Stimulated activated CD4-positive, alpha-beta T cell treated with anti-CD3 and anti-CD28 coated beads, Interleukin-2, amount 100 ng/mL, for 24 hours (primary cell): ENCODE data around the gene PYDC1.
"Not testable (repeated sequence)": the region's sequence is repeated elsewhere in the genome, so short reads cannot be mapped to it uniquely, and the experiment has no call there.

ENCODE experiments used
- DNase-seq, 2 donors: peaks; one replicate each; pipeline ENCODE4 v3.0.0-alpha.2; 2020

The PYDC1 gene

DNA sequence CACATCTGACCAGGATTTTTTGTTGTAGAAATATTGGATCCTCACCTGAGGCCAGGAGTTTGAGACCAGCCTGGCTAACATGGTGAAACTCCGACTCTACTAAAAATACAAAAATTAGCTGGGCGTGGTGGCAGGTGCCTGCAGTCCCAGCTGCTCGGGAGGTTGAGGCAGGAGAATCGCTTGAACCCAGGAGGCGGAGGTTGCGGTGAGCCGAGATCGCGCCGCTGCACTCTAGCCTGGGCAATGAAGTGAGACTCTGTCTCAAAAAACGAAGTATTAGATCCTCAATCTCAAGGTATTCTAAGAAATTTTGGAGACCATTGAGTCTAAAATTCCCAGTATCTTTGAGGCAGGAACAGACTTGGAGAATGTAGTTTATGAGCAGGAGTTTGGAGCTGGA, 21.1 kb downstream of the PYDC1 start:
- not testable (repeated sequence) for DNase-seq

DNA sequence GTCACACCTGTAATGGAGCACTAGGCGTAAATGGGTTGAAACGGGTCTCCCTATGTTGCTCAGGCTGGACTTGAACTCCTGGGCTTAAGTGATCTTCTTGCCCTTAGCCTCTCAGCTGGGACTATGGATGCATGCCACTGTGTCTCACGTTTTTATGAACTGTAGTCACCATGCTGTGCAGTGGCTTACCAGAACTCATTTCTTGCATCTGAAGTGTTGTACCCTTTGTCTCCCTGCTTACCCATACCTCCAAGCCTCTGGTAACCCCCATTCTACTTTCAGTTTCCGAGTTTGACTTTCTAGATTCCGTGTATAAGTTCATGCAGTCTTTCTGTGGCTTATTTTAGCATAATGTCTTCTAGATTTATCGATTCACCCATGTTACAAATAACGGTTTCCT, 22.0 kb downstream of the PYDC1 start:
- DNase-seq: no peak

DNA sequence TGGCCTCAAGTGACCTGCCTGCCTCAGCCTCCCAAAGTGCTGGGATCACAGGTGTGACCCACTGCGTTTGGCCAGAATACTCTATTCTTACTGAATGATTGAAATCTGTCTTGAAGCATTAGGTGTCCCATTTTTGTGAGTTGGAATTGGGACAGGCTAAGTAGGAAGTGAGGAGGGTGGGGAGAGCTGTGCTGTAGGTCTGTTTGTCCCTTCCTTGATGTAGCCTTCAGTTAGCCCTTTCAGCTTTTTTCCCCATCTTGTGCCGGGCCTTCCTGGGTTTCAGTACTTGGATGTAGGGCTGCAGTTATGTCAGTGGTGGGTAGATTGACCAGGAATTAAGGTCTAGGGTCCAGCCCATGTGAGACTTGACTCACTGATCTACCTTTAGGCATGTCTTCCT, 23.1 kb downstream of the PYDC1 start:
- no peak for DNase-seq

DNA sequence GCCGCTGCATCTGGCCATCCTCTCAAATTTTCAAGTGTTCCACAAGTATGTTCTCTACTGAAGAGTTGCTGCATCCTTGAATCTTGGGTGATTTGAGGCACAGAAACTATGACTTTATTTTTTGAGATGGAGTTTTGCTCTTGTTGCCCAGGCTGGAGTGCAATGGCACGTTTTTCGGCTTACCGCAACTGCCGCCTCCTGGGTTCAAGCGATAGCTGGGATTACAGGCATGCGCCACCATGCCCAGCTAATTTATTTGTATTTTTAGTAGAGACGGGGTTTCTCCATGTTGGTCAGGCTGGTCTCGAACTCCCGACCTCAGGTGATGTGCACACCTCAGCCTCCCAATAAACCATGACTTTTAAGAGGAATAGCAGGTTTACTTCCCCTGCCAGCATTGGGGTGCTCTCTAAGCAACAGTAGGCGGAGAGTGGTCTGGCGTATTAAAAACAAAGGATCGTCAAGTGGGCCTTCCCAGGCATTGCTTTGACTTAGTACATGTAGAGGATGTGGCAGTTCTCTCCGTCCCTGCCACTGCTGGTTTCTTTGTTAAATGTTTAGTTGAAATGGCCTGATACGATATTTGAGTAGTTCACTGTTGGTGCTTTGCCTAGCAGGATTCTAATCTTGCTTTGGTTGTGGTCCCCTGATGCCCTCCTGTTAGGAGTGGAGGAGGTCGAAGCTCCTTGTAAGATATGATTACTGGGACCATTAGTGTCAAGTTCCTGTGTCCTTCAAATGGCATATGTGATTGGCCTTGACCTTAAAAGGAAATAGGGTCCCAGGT, 23.9 kb downstream of the PYDC1 start:
- no peak for DNase-seq

DNA sequence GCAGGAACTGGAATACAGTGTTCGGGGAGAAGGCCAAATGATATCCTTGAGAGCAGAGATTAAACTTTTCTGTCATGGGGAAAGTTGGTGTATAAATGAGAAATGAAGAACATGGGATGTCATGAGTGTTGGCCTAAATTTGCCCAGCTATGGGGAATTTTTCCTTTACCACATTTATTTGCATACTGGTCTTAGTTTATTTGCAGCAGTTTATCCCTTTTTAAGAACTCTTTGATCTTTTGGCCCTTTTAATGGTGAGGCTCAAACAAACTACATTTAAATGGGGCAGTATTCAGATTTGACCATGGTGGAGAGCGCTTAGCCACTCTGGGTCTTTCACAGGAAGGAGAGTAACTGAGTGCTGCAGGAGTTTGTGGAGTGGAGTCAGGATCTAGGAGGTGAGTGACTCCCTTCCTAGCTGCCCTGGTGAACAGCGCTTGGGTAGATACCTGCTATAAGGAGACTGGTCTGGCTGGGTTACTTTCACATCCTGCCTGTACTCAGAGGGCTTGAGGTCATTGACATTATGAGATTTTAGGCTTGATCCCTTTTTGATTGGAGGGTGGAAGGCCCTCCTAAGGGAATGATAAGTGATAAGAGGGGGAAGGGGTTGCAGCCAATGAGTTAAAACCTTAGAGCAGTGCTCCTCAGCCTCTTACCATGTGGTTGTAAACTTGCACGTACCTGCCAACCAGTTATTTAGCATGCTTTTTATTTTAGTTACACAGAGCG, 25.1 kb downstream of the PYDC1 start:
- DNase-seq: no peak

DNA sequence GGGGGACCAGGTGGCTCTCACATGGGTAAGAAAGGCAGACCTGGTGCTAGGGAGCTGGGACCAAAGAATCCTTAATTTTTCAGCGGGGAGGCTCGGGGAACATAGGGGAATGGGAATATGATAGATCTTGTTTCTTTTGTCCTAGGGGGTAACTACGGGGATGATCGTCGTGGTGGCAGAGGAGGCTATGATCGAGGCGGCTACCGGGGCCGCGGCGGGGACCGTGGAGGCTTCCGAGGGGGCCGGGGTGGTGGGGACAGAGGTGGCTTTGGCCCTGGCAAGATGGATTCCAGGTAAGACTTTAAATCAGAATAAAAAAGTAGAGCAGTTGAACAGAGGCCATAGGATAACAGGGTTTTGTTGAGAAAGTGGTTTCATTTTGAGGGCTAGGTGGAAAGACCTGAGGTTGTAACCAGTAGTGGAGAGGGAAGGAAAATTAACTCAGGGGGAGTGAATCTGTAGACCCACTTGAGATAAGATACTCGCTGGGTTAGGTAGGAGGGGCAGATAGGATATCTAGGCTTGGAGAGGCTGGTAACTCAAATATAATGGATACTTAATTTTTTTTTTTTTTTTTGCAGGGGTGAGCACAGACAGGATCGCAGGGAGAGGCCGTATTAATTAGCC, 26.0 kb downstream of the PYDC1 start:
- no peak for DNase-seq

DNA sequence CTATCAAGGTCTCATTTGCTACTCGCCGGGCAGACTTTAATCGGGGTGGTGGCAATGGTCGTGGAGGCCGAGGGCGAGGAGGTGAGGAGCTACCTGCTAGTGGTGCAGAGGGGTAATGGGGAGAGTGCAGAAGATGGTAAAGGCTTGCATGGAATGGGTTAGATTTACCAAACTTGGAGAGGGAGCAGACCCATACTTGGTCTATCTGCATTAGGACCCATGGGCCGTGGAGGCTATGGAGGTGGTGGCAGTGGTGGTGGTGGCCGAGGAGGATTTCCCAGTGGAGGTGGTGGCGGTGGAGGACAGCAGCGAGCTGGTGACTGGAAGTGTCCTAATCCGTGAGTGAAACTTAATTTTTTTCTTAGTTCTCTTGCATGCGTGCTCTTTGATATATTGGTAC, 26.9 kb downstream of the PYDC1 start:
- DNase-seq: no peak

DNA sequence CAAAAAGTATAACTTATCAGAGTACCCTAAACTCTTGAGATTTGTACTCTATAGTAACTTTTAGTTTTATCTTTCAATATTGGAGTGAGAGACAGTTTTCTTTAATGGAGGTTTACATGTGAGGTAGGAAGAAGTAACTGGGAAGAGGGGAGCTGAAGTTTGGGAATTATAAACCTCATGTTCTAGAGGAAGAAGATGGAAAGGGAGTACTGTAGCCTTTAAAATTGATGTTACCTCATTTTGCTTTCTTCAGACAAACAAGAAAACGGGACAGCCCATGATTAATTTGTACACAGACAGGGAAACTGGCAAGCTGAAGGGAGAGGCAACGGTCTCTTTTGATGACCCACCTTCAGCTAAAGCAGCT, 27.5 kb downstream of the PYDC1 start:
- no peak for DNase-seq

DNA sequence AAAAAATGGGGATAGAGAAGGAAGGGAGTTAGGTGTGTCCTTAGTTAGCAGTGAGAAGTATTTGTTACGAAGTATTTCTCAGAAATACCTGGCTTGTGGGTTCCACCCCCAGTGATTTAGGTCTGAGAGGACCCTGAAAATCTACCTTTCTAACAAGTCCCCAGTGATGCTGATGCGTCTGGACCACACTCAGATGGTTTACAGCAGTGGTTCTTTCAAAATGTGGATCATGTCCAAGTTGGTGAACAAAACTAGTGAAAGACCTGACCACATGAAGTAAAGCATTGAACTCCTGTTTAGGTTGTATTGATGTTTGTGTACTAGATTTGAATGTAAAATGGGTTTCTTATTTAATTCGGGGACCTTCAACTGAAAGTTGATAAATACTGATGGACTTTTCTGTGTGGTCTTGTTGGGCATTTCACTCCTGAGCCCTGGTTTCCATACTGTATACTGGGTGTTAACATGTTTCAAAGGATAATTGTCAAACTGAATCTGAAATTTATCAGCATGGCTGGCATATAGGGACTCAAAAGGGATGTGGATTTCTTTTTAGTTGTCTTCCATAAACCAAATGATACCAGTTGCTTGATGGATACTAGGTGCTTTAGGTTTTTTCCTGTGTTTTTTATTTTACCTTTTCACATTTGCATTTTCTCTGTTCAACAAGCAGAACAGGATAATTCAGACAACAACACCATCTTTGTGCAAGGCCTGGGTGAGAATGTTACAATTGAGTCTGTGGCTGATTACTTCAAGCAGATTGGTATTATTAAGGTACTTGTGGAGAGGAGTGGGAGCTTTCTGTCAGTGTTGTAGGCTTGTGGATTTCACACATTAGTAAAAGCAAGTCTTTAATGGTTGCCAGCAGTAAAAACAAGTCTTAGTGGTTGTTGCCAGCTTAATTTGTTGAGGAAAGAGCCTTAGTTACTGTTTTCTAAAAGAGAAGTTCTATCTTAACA, 28.2 kb downstream of the PYDC1 start:
- DNase-seq: no peak

DNA sequence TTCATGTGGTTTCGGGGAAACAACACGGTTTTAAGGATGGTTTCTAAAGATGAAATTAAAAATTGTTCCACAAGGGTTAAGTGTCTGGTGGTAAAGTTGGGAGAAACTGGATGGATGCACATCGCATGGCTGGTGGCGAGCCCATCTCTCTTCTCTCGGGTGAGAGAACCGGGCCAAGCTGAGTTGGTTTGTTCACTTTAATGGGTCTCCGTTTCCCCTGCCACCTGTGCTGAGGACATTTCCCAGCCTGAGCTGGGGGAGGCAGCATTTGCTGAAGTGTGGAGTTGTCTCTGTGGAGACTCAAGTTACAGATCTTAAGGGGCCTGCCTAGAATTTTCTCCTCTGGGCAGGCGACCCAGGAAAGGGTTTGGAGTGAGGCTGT, 29.1 kb downstream of the PYDC1 start:
- DNase-seq: no peak

DNA sequence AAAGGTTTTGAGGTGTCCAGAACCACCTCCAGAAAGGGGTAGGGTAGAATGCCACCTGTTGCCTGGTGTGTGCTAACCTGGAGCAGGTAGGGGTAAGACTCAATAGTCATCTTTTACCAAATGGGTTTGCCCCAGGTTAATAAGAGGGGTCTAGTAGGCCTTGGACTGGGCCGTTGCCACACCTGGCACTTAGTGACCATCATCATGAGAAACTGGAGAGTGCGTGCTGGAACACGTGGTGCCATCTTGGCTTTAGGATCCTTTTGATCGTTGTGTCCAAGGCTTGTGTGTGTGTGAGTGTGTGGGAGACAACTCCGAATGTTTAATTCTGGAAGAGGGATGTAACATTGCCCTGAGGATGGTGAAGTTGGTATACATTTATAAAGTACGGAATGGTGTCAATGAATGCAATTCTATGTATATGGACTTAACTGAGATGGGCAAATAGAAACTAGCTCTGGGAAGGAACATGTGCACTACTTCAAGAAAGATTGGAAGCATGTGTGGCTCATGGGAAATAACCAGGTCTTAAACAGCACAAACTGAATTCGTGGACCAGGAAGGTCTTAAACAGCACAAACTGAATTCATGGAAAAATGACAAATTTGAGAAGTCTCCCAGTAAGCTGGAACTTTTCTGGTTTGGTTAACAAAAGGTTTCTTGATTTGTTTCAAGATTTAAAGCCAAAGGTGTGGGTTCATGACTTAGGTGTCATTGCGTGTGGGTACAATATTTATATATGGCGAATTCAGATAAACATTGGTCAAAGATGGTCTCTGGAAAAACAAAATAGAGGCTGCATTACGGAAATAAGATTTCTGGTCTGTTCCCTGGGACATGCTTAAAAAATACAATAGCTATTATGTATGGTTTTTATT, 29.8 kb downstream of the PYDC1 start:
- DNase-seq: no peak

DNA sequence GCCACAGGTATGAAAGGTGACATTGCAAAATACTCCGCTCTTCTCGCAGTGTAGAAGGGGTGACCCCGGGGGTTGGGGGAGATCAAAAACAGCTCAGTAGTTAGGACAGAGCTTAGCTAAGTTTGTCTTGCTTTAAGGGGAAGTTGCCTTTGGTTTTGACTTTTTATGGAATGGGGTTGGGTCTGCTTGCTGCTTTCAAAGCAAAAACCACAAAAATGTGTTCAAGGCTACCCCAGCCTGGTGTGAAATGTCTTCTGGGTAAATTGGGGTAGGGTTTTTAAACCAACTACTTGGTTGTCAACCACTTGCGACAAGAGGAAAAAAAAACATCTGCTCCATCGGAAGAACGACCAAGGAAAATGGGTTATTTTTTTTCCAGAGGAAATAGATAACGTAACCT, 30.8 kb downstream of the PYDC1 start:
- DNase-seq: no peak

DNA sequence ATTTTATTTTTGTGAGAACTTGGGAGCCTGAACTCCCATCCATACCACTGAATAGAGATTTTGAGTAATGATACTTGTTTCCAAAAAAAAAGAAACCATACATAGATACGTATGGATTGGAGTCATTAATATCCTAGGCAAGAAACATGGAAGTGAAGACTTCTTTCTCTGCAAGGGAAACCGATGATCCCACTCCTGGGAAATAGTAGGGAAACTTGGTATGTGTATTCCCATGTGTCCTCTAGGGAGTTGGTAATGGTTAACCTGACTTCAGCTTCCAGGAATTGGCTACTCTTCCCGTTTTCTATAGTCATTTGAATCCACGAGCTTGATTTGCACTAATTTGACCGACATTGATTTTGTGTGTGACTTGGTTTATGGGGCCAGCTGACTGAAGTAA, 31.6 kb downstream of the PYDC1 start:
- DNase-seq: no peak

DNA sequence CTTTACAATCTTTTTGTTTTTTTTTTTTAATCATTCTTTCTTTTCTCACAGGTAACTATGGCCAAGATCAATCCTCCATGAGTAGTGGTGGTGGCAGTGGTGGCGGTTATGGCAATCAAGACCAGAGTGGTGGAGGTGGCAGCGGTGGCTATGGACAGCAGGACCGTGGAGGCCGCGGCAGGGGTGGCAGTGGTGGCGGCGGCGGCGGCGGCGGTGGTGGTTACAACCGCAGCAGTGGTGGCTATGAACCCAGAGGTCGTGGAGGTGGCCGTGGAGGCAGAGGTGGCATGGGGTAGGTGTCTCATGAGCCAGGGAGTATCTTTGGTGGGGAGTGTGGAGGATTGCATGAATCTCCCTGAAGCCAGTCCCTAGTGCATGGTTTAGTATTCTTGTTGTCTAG, 32.0 kb downstream of the PYDC1 start:
- no peak for DNase-seq

DNA sequence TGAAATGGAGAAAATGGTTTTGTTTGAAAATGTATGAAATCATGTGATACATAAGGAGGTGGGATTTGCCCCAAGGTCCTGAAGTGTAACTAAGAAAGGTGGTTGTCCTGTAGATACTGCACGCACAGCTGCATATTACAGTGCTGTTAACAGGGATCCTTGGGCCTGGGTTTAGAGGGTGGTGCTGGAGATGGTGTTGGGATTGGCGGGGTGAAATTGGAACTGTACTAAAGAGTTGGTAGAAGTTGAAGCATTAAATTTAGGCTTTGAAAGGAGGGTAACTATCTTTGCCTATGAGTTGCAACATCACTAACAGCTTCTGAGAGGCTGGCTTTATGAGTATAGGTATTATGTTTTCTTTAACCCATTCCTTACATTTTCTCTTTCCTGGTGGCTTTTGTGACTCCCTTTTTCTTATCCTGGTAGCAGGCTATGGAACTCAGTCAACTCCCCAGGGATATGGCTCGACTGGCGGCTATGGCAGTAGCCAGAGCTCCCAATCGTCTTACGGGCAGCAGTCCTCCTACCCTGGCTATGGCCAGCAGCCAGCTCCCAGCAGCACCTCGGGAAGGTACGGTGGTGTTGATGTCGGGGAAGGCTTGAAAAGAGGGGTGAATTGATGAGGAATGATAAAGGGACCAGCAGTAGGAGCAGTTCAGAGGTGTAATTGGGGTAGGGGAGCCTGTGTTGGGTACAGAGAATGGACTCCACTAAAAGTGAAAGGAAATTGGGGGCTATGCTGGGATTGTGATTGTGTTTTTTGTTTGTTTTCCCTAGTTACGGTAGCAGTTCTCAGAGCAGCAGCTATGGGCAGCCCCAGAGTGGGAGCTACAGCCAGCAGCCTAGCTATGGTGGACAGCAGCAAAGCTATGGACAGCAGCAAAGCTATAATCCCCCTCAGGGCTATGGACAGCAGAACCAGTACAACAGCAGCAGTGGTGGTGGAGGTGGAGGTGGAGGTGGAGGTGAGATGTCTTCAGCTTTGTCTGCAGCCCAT, 33.2 kb downstream of the PYDC1 start:
- no peak for DNase-seq

DNA sequence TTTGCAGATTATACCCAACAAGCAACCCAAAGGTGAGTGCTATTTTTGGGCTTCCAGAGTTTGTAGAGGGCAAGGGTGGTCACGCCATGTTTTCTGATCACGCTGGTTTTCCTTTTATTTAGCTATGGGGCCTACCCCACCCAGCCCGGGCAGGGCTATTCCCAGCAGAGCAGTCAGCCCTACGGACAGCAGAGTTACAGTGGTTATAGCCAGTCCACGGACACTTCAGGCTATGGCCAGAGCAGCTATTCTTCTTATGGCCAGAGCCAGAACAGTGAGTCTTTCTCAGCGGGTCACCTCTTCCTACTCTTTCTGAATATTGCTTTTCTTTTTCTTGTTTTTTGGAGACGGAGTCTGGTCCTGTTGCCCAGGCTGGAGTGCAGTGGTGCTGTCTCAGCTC, 34.5 kb downstream of the PYDC1 start:
- DNase-seq: no peak

DNA sequence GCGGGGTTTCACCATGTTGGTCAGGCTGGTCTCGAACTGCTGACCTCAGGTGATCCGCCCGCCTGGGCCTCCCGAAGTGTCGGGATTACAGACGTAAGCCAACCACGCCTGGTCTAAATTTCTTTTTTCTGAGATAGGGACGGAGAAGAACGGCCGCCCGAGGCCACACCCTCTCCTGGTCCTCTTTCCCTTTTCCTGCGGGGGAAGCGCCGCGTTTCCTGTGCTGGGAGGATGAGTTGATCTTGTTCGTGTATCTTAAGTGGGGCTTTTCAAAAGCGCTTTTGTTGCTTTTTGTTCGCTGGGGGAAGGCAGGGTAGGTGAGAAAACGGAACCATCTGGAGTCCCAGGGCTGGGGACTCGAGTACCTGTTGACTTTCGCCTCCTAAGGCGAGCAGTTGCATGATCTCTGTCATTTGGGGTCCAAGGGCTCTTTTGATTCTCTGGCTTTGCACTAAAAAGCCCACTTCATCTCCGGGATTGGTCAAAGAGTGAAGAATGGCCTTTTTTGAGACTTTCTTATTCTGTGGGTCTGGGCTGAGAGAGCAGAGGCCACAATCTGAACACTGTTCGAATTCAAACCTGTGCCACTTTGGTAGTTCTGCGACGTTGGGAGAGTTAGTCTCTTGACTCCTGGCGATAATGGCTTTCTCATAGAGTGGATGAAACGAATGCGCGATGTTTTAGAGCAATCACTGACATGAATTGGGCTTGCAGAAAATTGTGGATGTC, 35.7 kb downstream of the PYDC1 start:
- peak; percentile 48 to 53 for DNase-seq

DNA sequence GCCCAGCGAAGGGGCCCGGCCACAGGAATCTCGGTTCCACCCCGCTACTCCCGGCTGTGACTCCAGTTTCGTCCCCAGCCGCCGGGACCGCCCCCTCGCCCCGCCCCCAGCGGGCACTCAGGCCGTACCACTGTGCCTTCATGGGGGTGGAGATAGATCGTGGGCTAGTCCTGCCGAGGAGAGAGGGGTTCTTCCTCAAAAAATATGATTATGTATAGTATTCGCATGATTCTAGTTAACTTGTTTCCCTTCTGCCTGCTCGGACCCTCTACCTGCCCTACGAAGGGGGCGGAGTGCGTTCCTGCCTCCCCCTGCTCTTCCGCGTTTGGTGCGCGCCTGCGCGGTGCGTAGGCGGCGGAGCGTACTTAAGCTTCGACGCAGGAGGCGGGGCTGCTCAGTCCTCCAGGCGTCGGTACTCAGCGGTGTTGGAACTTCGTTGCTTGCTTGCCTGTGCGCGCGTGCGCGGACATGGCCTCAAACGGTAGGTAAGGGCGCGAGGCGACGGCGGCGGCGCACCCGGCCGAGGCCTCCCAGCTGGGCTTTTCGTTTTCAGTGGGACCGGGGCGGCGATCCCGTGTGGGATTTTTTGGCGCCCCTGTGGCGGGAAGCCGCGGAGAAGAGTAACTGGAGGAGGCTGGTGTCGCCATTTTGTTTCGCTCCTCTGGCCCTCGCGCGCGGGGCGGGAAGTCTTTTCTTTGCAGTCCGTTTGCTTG, 37.0 kb downstream of the PYDC1 start, which contains the start of gene FUS:
FUS (plus strand) TSS at position 393 of the 713 bp plus-strand sequence; CDS start at position 469, 76 bp downstream.
- peak; percentile 90 to 92 for DNase-seq

DNA sequence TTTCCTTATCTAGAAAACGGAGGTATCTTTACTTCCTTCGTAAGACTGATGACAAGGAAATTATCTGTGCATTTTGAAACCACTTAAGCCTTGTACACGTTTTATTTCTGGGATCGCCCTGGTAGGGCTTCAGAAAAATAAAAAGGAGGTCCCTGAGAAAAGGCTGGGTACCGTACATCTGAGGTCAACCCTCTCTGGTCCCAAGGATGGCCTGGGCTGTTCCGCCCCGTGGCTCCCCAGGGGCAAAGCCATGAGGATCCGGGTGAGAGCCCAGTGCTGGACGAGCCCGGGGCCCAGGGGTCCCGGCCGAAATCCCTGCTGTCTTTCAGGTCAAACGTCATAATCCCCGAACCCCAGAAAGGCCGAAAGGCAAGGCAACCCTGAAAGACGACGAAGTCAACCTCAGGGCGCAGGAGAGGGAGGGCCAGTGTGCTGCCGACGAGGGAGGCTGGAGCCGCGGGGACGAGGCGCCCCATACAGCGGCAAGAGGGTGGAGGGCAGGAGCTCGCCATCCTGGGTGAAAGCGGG, 37.7 kb downstream of the PYDC1 start:
- no peak for DNase-seq
